Measurements from ENCODE around the gene HYI. TPM values are rescaled to one million over a fixed set of nuclear protein-coding genes. Genes with fewer than 3 reads are reported as not detected.
A peak's percentile ranks its signal among the peaks of the same experiment; 100 is the strongest.
"Not testable (repeated sequence)": the region's sequence is repeated elsewhere in the genome, so short reads cannot be mapped to it uniquely, and the experiment has no call there.

HYI gene
- total RNA-seq, 6 experiments from 2014 or later, result 45.6 to 71.1 (median 61.7) TPM

- Mint-ChIP-seq H3K27ac (no peak overlapping the region), H3K4me1 (ENCODE audit: low read depth) (peaks cover 62% of the 10 kb centered on the region), H3K9me3 (no peaks in the 10 kb centered on the region; the same call in 1 of the 2 replicates), H3K36me3 (ENCODE audit: low read depth) (peaks cover 13% of the 10 kb centered on the region), H3K27me3 (ENCODE audit: insufficient read depth) (no peaks in the 10 kb centered on the region), H3K4me3 (no peak overlapping the region)
- DNase-seq, result no peak
- no peak for TF ChIP-seq CTCF (IDR thresholded peaks at IDR 0.05)
Measured at GRCh38 chr1:43479414-43479813, 25.7 kb upstream of the HYI start.

- Mint-ChIP-seq H3K27ac (peak overlapping the region; percentile 94), H3K27me3 (ENCODE audit: insufficient read depth) (no peaks in the 10 kb centered on the region), H3K9me3 (no peaks in the 10 kb centered on the region), H3K36me3 (ENCODE audit: low read depth) (peaks cover 8% of the 10 kb centered on the region), H3K4me3 (no peak overlapping the region), H3K4me1 (ENCODE audit: low read depth) (peaks cover 79% of the 10 kb centered on the region)
- DNase-seq, result no peak
- no peak for TF ChIP-seq CTCF (IDR thresholded peaks at IDR 0.05)
Measured at GRCh38 chr1:43477716-43478115, 24.0 kb upstream of the HYI start.

GRCh38 chr1:43475611-43476401 lies 22.1 kb upstream of the HYI start:
- peak overlapping the region; percentile 94 for H3K27ac Mint-ChIP-seq
- not testable (repeated sequence) for H3K27me3 Mint-ChIP-seq (ENCODE audit: insufficient read depth); DNase-seq; H3K36me3 Mint-ChIP-seq (ENCODE audit: low read depth); H3K9me3 Mint-ChIP-seq
- H3K4me3 Mint-ChIP-seq, result peak overlapping the region; percentile 67
- peaks cover 84% of the 10 kb centered on the region for H3K4me1 Mint-ChIP-seq (ENCODE audit: low read depth)

- H3K4me1 Mint-ChIP-seq (ENCODE audit: low read depth), result peaks cover 66% of the 10 kb centered on the region
- TF ChIP-seq CTCF (IDR thresholded peaks at IDR 0.05), result no peak
- no peak for DNase-seq
- no peaks in the 10 kb centered on the region for H3K27me3 Mint-ChIP-seq (ENCODE audit: insufficient read depth)
- H3K4me3 Mint-ChIP-seq, result peak overlapping the region; percentile 76
- H3K27ac Mint-ChIP-seq, result peak overlapping the region; percentile 97
- no peaks in the 10 kb centered on the region for H3K9me3 Mint-ChIP-seq
- no peaks in the 10 kb centered on the region for H3K36me3 Mint-ChIP-seq (ENCODE audit: low read depth)
Measured at GRCh38 chr1:43473463-43473862, 19.7 kb upstream of the HYI start.

- Mint-ChIP-seq H3K4me3 (peak overlapping the region; percentile 76), H3K27ac (peak overlapping the region; percentile 97), H3K4me1 (ENCODE audit: low read depth) (peaks cover 63% of the 10 kb centered on the region)
- DNase-seq, result peak; percentile 96
- not testable (repeated sequence) for H3K36me3 Mint-ChIP-seq (ENCODE audit: low read depth); H3K9me3 Mint-ChIP-seq; H3K27me3 Mint-ChIP-seq (ENCODE audit: insufficient read depth)
Measured at GRCh38 chr1:43472463-43473151, 18.9 kb upstream of the HYI start.

- peak overlapping the region; percentile 76 for H3K4me3 Mint-ChIP-seq
- peak overlapping the region; percentile 97 for H3K27ac Mint-ChIP-seq
- peaks cover 58% of the 10 kb centered on the region for H3K4me1 Mint-ChIP-seq (ENCODE audit: low read depth)
- no peaks in the 10 kb centered on the region for H3K36me3 Mint-ChIP-seq (ENCODE audit: low read depth)
- H3K9me3 Mint-ChIP-seq, result no peaks in the 10 kb centered on the region
- TF ChIP-seq CTCF (IDR thresholded peaks at IDR 0.05), result no peak
- H3K27me3 Mint-ChIP-seq (ENCODE audit: insufficient read depth), result no peaks in the 10 kb centered on the region
- no peak for DNase-seq
Measured at GRCh38 chr1:43472087-43472462, 18.3 kb upstream of the HYI start.

Data from HFFc6 (cell line).